HG03066 (cell line): ENCODE results near the gene COL8A1.

Source experiments
- ATAC-seq: cut with Tn5 transposase; IDR thresholded peaks from one replicate; pipeline ENCODE4 v1.9.1; 2021; ENCODE audit warnings: low read depth; ENCODE audit not compliant: unreplicated experiment

The COL8A1 gene

GRCh38 chr3:99637368-99638111, 854 bp upstream of the COL8A1 start:
- no peak for ATAC-seq

GRCh38 chr3:99639579-99639978, 1.2 kb downstream of the COL8A1 start:
- ATAC-seq, result no peak

- no peak for ATAC-seq
Observed at GRCh38 chr3:99640214-99640851, 1.9 kb downstream of the COL8A1 start.

DNA sequence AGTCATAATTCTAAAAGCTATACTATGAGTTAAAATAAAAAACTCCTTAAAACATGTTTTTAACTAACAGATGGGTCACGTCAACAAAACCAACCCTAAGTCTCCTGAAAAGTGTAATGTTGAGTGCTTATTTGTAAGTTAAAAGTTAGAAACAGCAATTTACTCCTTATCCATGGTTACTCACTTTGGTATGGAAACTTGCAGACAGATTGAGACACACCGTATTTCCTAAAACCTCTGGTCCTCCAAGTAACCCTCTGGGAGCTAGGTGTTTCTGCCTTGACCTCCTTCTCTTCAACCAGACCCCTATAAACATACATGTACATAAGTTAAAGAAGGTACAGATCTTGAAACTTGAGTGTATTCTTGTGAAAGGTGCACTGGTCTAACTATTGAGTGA, 3.1 kb downstream of the COL8A1 start:
- ATAC-seq, result no peak

- ATAC-seq, result no peak
Observed at GRCh38 chr3:99641982-99642381, 3.6 kb downstream of the COL8A1 start.

DNA sequence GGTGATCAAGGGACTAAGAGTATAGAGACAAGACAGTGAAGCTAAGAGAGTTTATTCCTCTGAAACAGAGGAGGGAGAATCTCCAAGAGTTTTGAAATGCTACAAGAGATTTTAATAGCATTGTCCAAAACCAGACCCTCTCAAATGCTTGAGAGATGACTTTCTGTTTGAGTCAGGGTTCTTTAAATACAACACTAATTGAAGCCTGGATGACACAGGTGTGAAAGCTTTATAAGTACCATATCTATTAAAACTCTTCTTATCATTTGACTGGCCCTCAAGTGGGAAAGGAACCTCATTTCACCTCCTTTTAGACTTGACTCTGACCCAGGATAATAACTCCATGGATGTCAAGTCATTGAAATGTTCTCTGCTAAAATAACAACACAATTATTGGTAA, 5.6 kb downstream of the COL8A1 start:
- no peak for ATAC-seq

GRCh38 chr3:99644746-99645145, 6.4 kb downstream of the COL8A1 start:
- no peak for ATAC-seq

DNA sequence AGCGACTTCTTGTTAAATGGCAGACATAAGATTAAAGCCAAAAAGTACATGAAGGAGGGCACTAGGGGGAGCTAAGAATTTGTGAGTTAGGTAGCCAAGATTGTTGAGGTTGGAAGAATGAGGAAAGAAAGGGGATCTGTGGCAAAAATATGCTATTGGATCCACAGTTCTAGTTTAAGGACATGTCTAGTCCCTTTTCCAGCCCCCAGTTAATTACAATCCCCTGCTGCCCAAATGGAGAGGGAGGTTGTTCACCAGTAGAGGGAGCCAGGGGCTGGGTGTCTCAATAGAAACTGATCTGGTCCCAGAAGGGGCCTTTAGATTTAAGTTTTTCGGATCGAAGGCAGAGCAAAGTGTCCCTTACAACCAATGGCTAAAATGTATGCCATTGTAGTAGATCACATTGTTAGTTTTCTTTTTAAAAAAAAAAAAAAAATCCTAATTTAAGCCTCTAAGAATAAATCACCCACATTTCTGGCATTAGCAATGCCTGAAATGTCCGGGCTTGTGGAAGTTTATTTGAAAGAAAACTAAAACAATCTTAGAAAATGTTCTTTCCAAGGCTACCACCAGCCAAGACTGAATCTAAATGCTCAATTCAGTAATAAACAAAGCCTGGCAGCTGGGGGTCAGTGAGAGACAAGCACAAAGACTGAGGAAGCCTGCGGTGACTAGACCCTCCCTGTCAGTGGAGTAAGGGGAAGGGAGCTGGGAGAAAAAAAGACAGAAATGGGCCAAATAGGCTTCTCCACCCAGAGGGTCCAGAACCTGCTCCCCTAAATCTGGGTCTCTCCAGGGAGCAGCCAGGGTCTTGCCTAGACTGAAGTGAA, 7.1 kb downstream of the COL8A1 start:
- no peak for ATAC-seq

GRCh38 chr3:99646107-99646435, 7.7 kb downstream of the COL8A1 start:
- ATAC-seq, result no peak

DNA sequence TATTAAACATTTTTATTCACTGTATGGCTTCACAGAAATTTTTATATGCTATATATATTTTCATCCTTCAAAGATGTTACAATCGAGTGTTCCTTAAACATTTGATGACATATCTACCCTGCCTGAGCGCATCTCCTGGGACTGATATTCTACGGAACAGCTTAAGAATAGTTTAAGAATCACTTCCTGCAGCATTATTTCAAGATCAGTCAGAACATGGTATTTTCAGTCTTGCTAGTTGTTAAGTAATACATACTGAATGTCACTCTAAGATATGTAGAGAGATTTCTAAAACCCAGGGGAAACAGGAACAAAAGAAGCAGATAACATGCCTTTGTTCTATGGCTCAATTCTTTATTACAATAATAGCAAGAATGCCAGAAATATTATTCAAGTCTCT, 8.7 kb downstream of the COL8A1 start:
- no peak for ATAC-seq

DNA sequence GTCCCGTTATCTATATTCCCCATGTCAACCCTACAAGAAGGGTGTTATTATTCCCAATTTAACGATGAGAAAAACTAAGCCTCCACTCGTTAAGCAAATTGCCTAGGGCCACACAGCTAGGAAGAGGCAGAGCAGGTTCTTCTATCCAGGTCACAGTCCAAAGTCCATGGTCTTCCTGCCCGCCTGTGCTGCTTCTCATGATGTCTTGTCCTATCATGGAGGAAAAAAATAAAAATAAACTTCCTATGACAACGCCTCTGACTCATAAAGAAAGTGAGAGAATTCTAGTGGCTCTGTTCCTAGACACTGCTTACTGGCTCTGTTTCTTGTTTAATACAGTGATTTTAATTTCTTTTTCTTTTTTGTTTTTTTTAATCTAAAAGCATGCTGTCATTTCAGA, 9.7 kb downstream of the COL8A1 start:
- ATAC-seq, result peak; percentile 46

DNA sequence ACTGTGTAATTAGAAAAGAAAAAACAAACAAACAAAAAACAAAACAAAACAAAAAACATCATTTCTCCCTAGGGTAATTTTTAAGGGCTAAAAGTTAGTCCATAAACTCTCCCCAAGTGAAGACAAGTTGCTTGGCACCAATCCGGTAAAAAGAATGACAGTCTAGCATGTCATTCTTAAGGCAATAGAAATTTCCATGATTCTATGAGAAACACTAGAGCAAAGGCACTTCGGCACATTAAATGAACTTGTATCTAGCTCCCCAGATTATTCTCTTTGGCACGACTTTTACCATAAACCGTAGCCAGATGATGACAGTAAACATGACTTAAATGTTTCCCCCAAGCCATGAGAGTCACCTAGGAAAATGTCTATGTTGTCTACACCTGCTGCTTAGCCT, 10.1 kb downstream of the COL8A1 start:
- no peak for ATAC-seq

DNA sequence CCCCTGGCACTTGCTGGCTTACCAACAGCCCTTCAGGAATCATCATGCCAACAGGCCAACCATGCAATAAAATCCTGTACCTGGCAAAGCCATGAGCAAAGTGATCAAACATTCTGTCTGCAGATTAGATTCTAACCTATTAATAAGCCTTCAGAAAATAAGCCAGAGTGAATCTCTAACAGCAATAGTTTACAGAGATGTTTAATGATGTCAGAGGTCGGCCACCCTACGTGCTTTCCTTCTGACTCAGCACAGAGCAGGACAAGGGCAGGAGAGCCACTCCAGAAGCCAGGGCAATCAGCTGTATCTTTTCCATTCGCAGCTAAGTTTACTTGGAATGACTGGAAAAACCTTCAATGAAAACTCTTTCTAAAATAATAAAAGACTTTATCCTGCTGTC, 13.1 kb downstream of the COL8A1 start:
- no peak for ATAC-seq

DNA sequence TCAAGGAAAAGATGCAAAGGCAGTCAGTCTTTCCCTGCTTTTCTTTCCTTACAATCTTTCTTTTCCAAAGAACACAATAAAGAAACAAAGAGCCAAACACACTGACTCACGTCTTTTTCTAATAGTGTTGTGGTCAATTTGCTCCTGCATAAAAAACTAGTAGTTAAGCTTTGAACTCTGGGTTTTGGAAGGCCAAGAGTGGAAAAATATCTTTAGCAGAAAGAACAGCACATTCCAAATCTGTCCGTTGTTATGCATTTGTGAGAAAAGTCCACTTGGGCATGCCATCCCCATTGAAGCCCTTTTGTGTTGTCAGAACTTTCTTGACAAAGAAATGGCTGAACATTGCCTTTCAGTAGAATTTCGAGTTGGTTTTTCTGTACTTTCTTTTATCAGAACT, 18.2 kb downstream of the COL8A1 start:
- ATAC-seq, result no peak

DNA sequence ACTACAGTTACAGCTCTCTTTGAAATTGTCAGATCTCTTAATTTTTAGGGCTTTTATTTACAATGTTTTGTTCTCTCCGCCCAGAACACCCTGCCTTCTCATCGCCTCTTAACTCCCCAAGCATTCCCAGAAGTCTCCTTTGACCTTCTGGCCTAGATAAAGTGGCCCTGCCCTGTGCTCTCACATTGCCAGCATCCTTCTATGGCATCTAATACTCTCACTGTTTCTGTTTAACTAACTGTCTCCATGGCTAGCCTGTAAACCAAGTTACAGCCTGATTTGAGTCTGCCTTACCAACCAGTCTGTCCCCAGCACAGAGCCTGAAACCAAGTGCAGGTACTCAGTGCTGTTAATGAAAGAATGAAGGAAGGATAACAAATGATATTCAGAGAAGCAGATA, 19.9 kb downstream of the COL8A1 start:
- ATAC-seq, result no peak

- no peak for ATAC-seq
Observed at GRCh38 chr3:99659032-99659431, 20.6 kb downstream of the COL8A1 start.

DNA sequence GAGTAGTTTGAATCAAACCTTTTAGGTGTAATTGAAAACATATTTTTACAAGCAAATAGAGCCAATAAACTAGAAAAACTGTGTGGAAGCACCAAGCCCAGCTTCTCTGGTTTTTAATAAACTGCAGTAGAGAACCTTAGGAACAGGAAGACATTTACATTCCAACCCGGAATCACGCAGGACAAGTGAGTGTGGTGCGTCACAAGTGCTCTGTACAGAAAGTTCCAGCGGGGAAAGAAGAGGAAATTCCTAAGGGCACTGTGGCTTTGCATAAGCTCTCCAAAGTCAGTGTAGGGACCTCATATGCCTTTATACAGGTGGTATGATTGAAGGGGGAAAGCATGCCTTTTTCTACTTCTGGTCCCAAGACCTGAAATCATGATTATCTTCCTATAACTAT, 21.6 kb downstream of the COL8A1 start:
- no peak for ATAC-seq

- no peak for ATAC-seq
Observed at GRCh38 chr3:99662838-99663570, 24.6 kb downstream of the COL8A1 start.

DNA sequence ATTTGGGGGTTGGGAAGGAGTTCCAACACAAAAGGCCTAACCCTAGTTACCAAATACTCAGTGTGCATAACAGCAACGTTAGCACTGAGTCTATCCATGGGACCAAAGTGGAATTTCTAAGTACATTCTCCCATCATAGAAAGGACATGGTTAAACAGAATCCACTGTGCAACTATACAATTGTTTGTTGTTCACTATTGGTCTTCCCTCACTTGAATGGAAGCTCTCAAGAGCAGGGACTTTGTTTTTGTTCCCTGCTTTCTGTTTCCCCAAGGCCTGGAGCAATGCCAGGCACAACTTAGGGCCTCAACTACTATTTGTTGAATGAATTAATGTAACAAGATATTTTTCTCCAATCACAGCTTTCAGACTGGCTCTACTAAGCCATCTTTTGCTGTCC, 25.6 kb downstream of the COL8A1 start:
- no peak for ATAC-seq

DNA sequence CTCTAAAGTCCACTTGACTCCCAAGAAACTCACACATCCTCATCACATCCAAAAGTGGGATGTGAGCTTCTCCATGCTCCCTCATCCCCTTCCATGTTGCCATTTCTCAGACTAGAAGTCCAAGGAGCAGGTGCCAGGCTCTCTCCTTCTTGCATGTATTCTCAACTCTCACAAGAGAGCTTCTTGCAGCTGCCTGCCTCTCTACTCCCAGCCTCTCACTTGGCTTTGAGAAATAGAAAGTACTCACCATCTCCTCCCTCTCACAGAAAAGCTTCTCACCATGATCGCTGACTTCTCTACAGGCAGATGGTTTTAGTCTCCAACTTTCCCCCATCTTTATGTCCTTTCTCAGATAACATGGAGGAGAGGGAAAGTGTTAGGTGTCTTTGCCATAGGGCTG, 26.6 kb downstream of the COL8A1 start:
- no peak for ATAC-seq

GRCh38 chr3:99666201-99666600, 27.8 kb downstream of the COL8A1 start:
- no peak for ATAC-seq
